Measurements from ENCODE around the gene CPPED1. TPM values are rescaled to one million over a fixed set of nuclear protein-coding genes. Genes with fewer than 3 reads are reported as not detected.

The CPPED1 gene
- total RNA-seq, 1 experiment from 2014 or later: 8.1 TPM

DNA sequence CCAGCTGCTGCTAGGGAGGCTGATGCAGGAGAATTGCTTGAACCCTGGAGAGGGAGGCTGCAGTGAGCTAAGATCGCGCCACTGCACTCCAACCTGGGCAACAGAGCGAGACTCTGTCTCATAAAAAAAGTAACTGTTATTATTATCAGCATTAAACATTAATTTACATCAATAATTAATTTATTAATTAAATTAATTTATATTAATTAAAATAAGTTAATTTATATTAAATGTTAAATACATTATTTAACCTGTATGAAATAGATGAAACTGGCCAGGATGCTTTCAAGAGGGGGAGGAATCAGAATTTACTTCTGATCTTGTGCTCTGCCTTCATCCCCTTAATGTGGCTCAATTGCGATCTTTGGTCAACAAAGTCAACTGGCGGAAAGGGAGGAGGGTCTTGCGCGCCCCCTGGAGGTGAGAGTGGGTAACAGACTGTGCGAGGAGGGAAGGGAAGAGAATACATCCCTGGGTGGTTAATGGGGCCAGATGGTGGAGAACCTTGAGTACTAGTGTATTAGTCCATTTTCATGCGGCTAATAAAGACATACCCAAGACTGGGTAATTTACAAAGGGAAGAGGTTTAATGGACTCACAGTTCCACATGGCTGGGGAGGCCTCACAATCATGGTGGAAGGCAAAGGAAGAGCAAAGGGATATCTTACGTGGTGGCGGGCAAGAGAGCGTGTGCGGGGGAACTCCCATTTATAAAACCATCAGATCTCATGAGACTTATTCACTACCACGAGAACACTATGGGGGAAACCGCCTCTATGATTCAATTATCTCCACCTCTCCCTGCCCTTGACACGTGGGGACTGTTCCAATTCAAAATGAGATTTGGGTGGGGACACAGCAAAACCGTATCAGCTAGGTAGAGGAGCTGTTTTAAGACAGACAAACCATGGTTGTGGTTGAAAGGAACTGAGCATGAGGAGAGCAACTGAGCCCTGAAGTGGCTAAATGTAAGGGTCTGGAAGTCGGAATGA, 15.7 kb upstream of the CPPED1 start:
- DNase-seq (ENCODE audit: low read depth, low spot score): peak; percentile 50
- BruUV-seq (replicated peaks): no TSS peak
- H3K79me2 ChIP-seq (ENCODE audit: insufficient read depth, low read length): no peaks in the 10 kb centered on the region
- H3K27me3 ChIP-seq (ENCODE audit: insufficient read depth, low read length): no peaks in the 10 kb centered on the region; the same call in 1 of the 2 replicates
- TF ChIP-seq, protein P1, sequence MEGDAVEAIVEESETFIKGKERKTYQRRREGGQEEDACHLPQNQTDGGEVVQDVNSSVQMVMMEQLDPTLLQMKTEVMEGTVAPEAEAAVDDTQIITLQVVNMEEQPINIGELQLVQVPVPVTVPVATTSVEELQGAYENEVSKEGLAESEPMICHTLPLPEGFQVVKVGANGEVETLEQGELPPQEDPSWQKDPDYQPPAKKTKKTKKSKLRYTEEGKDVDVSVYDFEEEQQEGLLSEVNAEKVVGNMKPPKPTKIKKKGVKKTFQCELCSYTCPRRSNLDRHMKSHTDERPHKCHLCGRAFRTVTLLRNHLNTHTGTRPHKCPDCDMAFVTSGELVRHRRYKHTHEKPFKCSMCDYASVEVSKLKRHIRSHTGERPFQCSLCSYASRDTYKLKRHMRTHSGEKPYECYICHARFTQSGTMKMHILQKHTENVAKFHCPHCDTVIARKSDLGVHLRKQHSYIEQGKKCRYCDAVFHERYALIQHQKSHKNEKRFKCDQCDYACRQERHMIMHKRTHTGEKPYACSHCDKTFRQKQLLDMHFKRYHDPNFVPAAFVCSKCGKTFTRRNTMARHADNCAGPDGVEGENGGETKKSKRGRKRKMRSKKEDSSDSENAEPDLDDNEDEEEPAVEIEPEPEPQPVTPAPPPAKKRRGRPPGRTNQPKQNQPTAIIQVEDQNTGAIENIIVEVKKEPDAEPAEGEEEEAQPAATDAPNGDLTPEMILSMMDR (IDR thresholded peaks at IDR 0.05 in 2 of 3, conservative IDR thresholded peaks at IDR 0.05 in 1 of 3; ENCODE audit: borderline replicate concordance in 1 of 3, insufficient read depth in 1 of 3, low read depth in 2 of 3, low read length in 2 of 3): peak; percentile 73 to 93 (median 90)
- TF ChIP-seq RAD21 (IDR thresholded peaks at IDR 0.05; ENCODE audit: low read depth) (peak; percentile 86), YY1 (IDR thresholded peaks at IDR 0.05; ENCODE audit: extremely low read depth, insufficient replicate concordance, low read depth, low read length) (no peak)
- no peaks in the 10 kb centered on the region for H3K4me1 ChIP-seq (ENCODE audit: control insufficient read depth in 1 of 2, insufficient read depth in 2 of 2, low read length in 2 of 2)
- no peak overlapping the region for H3K4me3 ChIP-seq (replicated peaks in 1 of 2; ENCODE audit: low read depth in 1 of 2, low read length in 2 of 2)
- POLR2A ChIA-PET: no interaction called here
- H2AFZ ChIP-seq (ENCODE audit: low read depth, low read length, poor library complexity, severe bottlenecking): no peak overlapping the region
- ATAC-seq: peak; percentile 96
- H3K27ac ChIP-seq (ENCODE audit: low read depth, low read length): no peak overlapping the region
- H4K20me1 ChIP-seq (ENCODE audit: insufficient read depth): no peaks in the 10 kb centered on the region
- RAD21 ChIA-PET (ENCODE audit: low non-redundant PET in 1 of 2, low total read pairs in 2 of 2, uncharacterized antibody in 2 of 2, unreplicated experiment in 2 of 2): no interaction called here
- CTCF ChIA-PET: interaction anchor here (1.0 kb wide), 1 partner anchor 245 kb away, joined by 5 read pairs; no protein-coding TSS in a partner anchor
- no peaks in the 10 kb centered on the region for H3K9me2 ChIP-seq (ENCODE audit: insufficient read depth)
- H3K9me3 ChIP-seq (ENCODE audit: control insufficient read depth in 1 of 2, insufficient read depth in 1 of 2, low read depth in 1 of 2, low read length in 2 of 2): no peaks in the 10 kb centered on the region
- no peak overlapping the region for H3K4me2 ChIP-seq (ENCODE audit: low read length)
- no peak overlapping the region for H3K9ac ChIP-seq (ENCODE audit: low read length)
- intact Hi-C loops (cut with micrococcal nuclease): loop anchor here (1.0 to 2.0 kb wide), 3 partner anchors 245 to 479 kb away; no protein-coding TSS in a partner anchor
- H3K36me3 ChIP-seq (ENCODE audit: control insufficient read depth in 1 of 2, insufficient read depth in 2 of 2, low read length in 2 of 2): no peaks in the 10 kb centered on the region

DNA sequence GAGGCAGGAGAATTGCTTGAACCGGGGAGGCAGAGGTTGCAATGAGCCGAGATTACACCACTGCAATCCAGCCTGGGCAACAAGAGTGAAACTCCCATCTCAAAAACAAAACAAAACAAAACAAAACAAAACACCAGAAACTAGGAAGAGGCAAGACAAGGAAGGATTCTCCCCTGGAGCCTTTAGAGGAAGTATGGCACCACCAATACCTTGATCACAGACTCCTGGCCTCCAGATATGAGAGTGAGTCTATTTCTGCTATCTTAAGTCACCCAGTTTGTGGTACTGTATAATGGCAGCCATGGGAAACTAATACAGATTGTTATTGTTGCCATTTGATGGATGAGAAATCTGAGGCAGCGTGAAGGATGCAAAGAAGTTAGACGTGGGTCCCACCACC, 14.6 kb upstream of the CPPED1 start:
- intact Hi-C loops (cut with micrococcal nuclease): loop anchor here (2.0 kb wide), 1 partner anchor 478 kb away; no protein-coding TSS in a partner anchor
- Histone ChIP-seq H3K4me1 (ENCODE audit: control insufficient read depth in 1 of 2, insufficient read depth in 2 of 2, low read length in 2 of 2) (no peaks in the 10 kb centered on the region), H3K27me3 (ENCODE audit: insufficient read depth, low read length) (no peaks in the 10 kb centered on the region; the same call in 1 of the 2 replicates), H3K79me2 (ENCODE audit: insufficient read depth, low read length) (no peaks in the 10 kb centered on the region), H3K9me2 (ENCODE audit: insufficient read depth) (no peaks in the 10 kb centered on the region), H3K9me3 (ENCODE audit: control insufficient read depth in 1 of 2, insufficient read depth in 1 of 2, low read depth in 1 of 2, low read length in 2 of 2) (no peaks in the 10 kb centered on the region), H4K20me1 (ENCODE audit: insufficient read depth) (no peaks in the 10 kb centered on the region), H3K9ac (ENCODE audit: low read length) (no peak overlapping the region), H2AFZ (ENCODE audit: low read depth, low read length, poor library complexity, severe bottlenecking) (no peak overlapping the region), H3K4me2 (ENCODE audit: low read length) (no peak overlapping the region), H3K4me3 (replicated peaks in 1 of 2; ENCODE audit: low read depth in 1 of 2, low read length in 2 of 2) (no peak overlapping the region), H3K36me3 (ENCODE audit: control insufficient read depth in 1 of 2, insufficient read depth in 2 of 2, low read length in 2 of 2) (no peaks in the 10 kb centered on the region), H3K27ac (ENCODE audit: low read depth, low read length) (no peak overlapping the region)
- ChIA-PET CTCF (interaction anchor here (1.0 kb wide), 1 partner anchor 244 kb away, joined by 5 read pairs; no protein-coding TSS in a partner anchor), POLR2A (no interaction called here), RAD21 (ENCODE audit: low non-redundant PET in 1 of 2, low total read pairs in 2 of 2, uncharacterized antibody in 2 of 2, unreplicated experiment in 2 of 2) (interaction anchor here in 1 of 2 experiments (0.8 kb wide), 1 partner anchor 88 kb away, joined by 4 read pairs; no protein-coding TSS in a partner anchor)
- no TSS peak for BruUV-seq (replicated peaks)
- DNase-seq (ENCODE audit: low read depth, low spot score) (no peak), ATAC-seq (no peak)
- TF ChIP-seq ELF1 (IDR thresholded peaks at IDR 0.05; ENCODE audit: borderline replicate concordance, low read depth): no peak
- no peak for TF ChIP-seq POLR2A (IDR thresholded peaks at IDR 0.05; ENCODE audit: borderline replicate concordance, extremely low read depth, insufficient read depth, insufficient read length)
- TF ChIP-seq, protein P1 (IDR thresholded peaks at IDR 0.05 in 2 of 3, conservative IDR thresholded peaks at IDR 0.05 in 1 of 3; ENCODE audit: borderline replicate concordance in 1 of 3, insufficient read depth in 1 of 3, low read depth in 2 of 3, low read length in 2 of 3): no peak
- TF ChIP-seq FOSL1 (IDR thresholded peaks at IDR 0.05; ENCODE audit: low read depth): no peak
- TF ChIP-seq REST (IDR thresholded peaks at IDR 0.05; ENCODE audit: low read depth): no peak
- TF ChIP-seq RAD21 (IDR thresholded peaks at IDR 0.05; ENCODE audit: low read depth): no peak
- no peak for TF ChIP-seq YY1 (IDR thresholded peaks at IDR 0.05; ENCODE audit: extremely low read depth, insufficient replicate concordance, low read depth, low read length)
